GM12878 (cell line): ENCODE measurements around the gene CLIC6. TPM values are rescaled to one million over a fixed set of nuclear protein-coding genes. Genes with fewer than 3 reads are reported as not detected.

ENCODE experiments used
- ATAC-seq: fragments of 200-7000 bp; cut with Tn5 transposase; 3 replicates; pipeline ENCODE4 v1.9.1; 2020; ENCODE audit warnings: mild to moderate bottlenecking, moderate library complexity
- BruUV-seq: library from RNA; stranded (reverse); fragments of 400-500 nt; replicated peaks from 2 replicates; lab custom pipeline; 2021; lab: Mats Ljungman, UMichigan
- CTCF ChIA-PET: fragments of 300-600 bp; sonication (Branson Sonifier 250); formaldehyde crosslinking; extraction: SDS; loops from one replicate; lab custom pipeline; 2021; ENCODE audit warnings: inconsistent platforms; lab: Yijun Ruan, JAX
- POLR2A ChIA-PET: fragments of 350-600 bp; formaldehyde crosslinking; extraction: SDS; loops from one replicate; lab custom pipeline; 2021; ENCODE audit warnings: inconsistent platforms; lab: Charles Lee
- RAD21 ChIA-PET: fragments of 300-600 bp; sonication (Branson Sonifier 250); formaldehyde crosslinking; loops from one replicate; lab custom pipeline; 2023; ENCODE audit warnings: antibody characterized with exemption; ENCODE audit not compliant: unreplicated experiment; lab: Charles Lee
- SMC1A ChIA-PET: fragments of 300-600 bp; sonication (Branson Sonifier 250); formaldehyde crosslinking; loops from one replicate; lab custom pipeline; 2023; ENCODE audit not compliant: unreplicated experiment, uncharacterized antibody; lab: Charles Lee
- DNase-seq: peaks from one replicate; pipeline ENCODE4 v3.0.0-alpha.2; 2011; ENCODE audit warnings: low read depth, low spot score
- FAIRE-seq: peaks from 3 replicates; lab custom pipeline; 2011; peaks lifted over from hg19 to GRCh38; lab: Jason Lieb, UNC
- H2AFZ ChIP-seq: 2 replicates; pipeline ENCODE4 v1.6.0; 2011; ENCODE audit warnings: low read depth, low read length, control low read depth; ENCODE audit not compliant: control insufficient read depth
- H3K27ac ChIP-seq: 2 replicates; pipeline ENCODE4 v1.5.1; 2011; ENCODE audit warnings: control low read depth; ENCODE audit not compliant: control insufficient read depth, insufficient read depth
- H3K27me3 ChIP-seq, 2 experiments: replicated peaks in 1 of 2; 2 replicates each; pipeline versions ENCODE4 v1.6.0 to v1.6.1; 2011; ENCODE audit warnings: low read length in 1 of 2; ENCODE audit not compliant: control insufficient read depth in 2 of 2, insufficient read depth in 2 of 2
- H3K36me3 ChIP-seq, 2 experiments: 2 replicates each; pipeline ENCODE4 v1.5.1; 2011; ENCODE audit warnings: low read length in 1 of 2; ENCODE audit not compliant: control insufficient read depth in 2 of 2, insufficient read depth in 2 of 2
- H3K4me1 ChIP-seq: 2 replicates; pipeline ENCODE4 v1.6.1; 2011; ENCODE audit warnings: mild to moderate bottlenecking, low read length, moderate library complexity, mixed read lengths; ENCODE audit not compliant: control insufficient read depth, insufficient read depth
- H3K4me2 ChIP-seq: 2 replicates; pipeline ENCODE4 v1.6.0; 2011; ENCODE audit warnings: control low read depth; ENCODE audit not compliant: control insufficient read depth, insufficient read depth
- H3K4me3 ChIP-seq: fragments of 200-600 bp; sonication (generic); 2 replicates; pipeline ENCODE4 v1.5.1; 2016
- H3K79me2 ChIP-seq: 2 replicates; pipeline ENCODE4 v1.6.0; 2011; ENCODE audit warnings: low read length; ENCODE audit not compliant: control insufficient read depth, insufficient read depth
- H3K9ac ChIP-seq: 2 replicates; pipeline ENCODE4 v1.8.0; 2011; ENCODE audit warnings: low read length, control low read depth, mixed read lengths; ENCODE audit not compliant: control insufficient read depth, insufficient read depth
- H3K9me3 ChIP-seq: replicated peaks from 3 replicates; pipeline ENCODE4 v1.5.1; 2011; ENCODE audit warnings: mild to moderate bottlenecking, low read length; ENCODE audit not compliant: control insufficient read depth, insufficient read depth
- H4K20me1 ChIP-seq: 2 replicates; pipeline ENCODE4 v1.6.0; 2011; ENCODE audit not compliant: control insufficient read depth, insufficient read depth
- E2F4 ChIP-seq: IDR thresholded peaks from 2 replicates; pipeline ENCODE4 v1.6.1; 2012; ENCODE audit warnings: low read depth, low read length, improper control_type of control experiment
- FOS ChIP-seq: IDR thresholded peaks from 3 replicates; pipeline ENCODE4 v1.6.1; 2011; ENCODE audit warnings: borderline replicate concordance; ENCODE audit not compliant: insufficient read length; ENCODE audit errors: extremely low read depth
- NBN ChIP-seq: fragments of 450-650 bp; IDR thresholded peaks from 2 replicates; pipeline ENCODE4 v1.6.1; 2016
- NR2C2 ChIP-seq: IDR thresholded peaks from 2 replicates; pipeline ENCODE4 v1.6.1; 2011; ENCODE audit warnings: borderline replicate concordance, low read depth; ENCODE audit not compliant: control insufficient read depth, insufficient read length
- SIX5 ChIP-seq: IDR thresholded peaks from 2 replicates; pipeline ENCODE4 v1.6.1; 2011; ENCODE audit warnings: mild to moderate bottlenecking, low read depth, low read length, moderate library complexity; ENCODE audit not compliant: severe bottlenecking
- SREBF2 ChIP-seq: IDR thresholded peaks from 2 replicates; pipeline ENCODE4 v1.6.1; 2012; ENCODE audit warnings: mild to moderate bottlenecking, low read length
- TAF1 ChIP-seq: IDR thresholded peaks from 2 replicates; pipeline ENCODE4 v1.6.1; 2011; ENCODE audit warnings: mild to moderate bottlenecking, low read depth, low read length, borderline replicate concordance
- TCF7 ChIP-seq: IDR thresholded peaks from 2 replicates; pipeline ENCODE4 v1.6.1; 2014; ENCODE audit warnings: antibody characterized with exemption, borderline replicate concordance
- USF1 ChIP-seq: IDR thresholded peaks from 2 replicates; pipeline ENCODE4 v1.6.1; 2011; ENCODE audit warnings: borderline replicate concordance, low read depth, mild to moderate bottlenecking, moderate library complexity, mixed read lengths, low read length; ENCODE audit not compliant: insufficient read depth; ENCODE audit errors: extremely low read length
- YY1 ChIP-seq: IDR thresholded peaks from 2 replicates; pipeline ENCODE4 v1.6.1; 2011; ENCODE audit warnings: low read depth, mild to moderate bottlenecking, low read length
- ZBTB4 ChIP-seq: fragments of 450-650 bp; formaldehyde crosslinking; IDR thresholded peaks from 2 replicates; pipeline ENCODE4 v1.4.0; 2022; ENCODE audit warnings: mild to moderate bottlenecking, moderate library complexity
- ZBTB40 ChIP-seq: fragments of 450-650 bp; IDR thresholded peaks from 2 replicates; pipeline ENCODE4 v1.6.1; 2016; ENCODE audit warnings: mild to moderate bottlenecking, moderate library complexity, borderline replicate concordance
- whole genome bisulfite sequencing: methylation state at CpG from one replicate; pipeline ENCODE4 v1.1.6; 2016; ENCODE audit warnings: low lambda C conversion rate; ENCODE audit not compliant: insufficient replicate concordance, insufficient coverage; ENCODE audit errors: missing lambda C conversion rate; 5-methylcytosine and 5-hydroxymethylcytosine counted together
- in situ Hi-C: fragments of 300-500 bp; cut with MboI; formaldehyde crosslinking; loops from 9 replicates; pipeline ENCODE4 v1.14.3; 2018; ENCODE audit warnings: mixed read lengths
- intact Hi-C: fragments of 100-400 bp; cut with micrococcal nuclease; formaldehyde crosslinking; loops from one replicate; pipeline ENCODE4 v1.14.2; 2022; ENCODE audit not compliant: unreplicated experiment
- polyA plus RNA-seq, 11 experiments: library from polyadenylated mRNA; depleted of rRNA in 4 of 11; unstranded in 6 of 11; stranded (reverse) in 5 of 11; fragments of >200 nt; fragmentation: Nextera tagmentation in 4 of 11; fragmentation: Illumina TruSeq in 1 of 11; extraction: Ambion mirVana in 4 of 11; extraction: Trizol in 1 of 11; gene quantifications; 1 replicate in 1 of 11; 2 replicates in 10 of 11; pipeline versions ENCODE4 v1.2.1 to v1.2.3, GENCODE V29; 2011 to 2016; ENCODE audit warnings: inconsistent platforms in 2 of 11, missing spikeins in 2 of 11, low read depth in 1 of 11
- total RNA-seq, 4 experiments: library from RNA; depleted of rRNA in 3 of 4; stranded (reverse); fragments of >200 nt in 3 of 4; fragmentation: Illumina TruSeq in 1 of 4; extraction: Trizol in 1 of 4; gene quantifications; 2 replicates each; pipeline versions ENCODE4 v1.2.1 to v1.2.3, GENCODE V29; 2013 to 2021

Gene CLIC6
- total and polyA plus RNA-seq, 10 of the 15 experiments (the other 5 are each of a cell fraction or from before 2014, with no cell fraction given): 5.7 to 34.1 (median 11.2) TPM

GRCh38 chr21:34761758-34762330 is 93.0 kb downstream of the CLIC6 start (continued):
- TF ChIP-seq ZBTB4 (CRISPR knock-in tag) (no peak), FOS (no peak), NR2C2 (no peak)

- FAIRE-seq (no peak), DNase-seq (no peak), ATAC-seq (no peak)
- Histone ChIP-seq H4K20me1 (no peaks in the 10 kb centered on the region), H3K27me3 (0 out of 4 replicates have a peak, but pooled peaks cover 0 to 2% of the 10 kb centered on the region in 2 experiments), H2AFZ (no peak overlapping the region), H3K36me3 (no peaks in the 10 kb centered on the region), H3K4me2 (no peak overlapping the region), H3K9me3 (no peaks in the 10 kb centered on the region; the same call in 2 of the 3 replicates), H3K4me1 (no peaks in the 10 kb centered on the region), H3K4me3 (no peak overlapping the region), H3K79me2 (no peaks in the 10 kb centered on the region), H3K9ac (no peak overlapping the region), H3K27ac (no peak overlapping the region)
- ChIA-PET RAD21 (no interaction called here), POLR2A (no interaction called here), SMC1A (no interaction called here), CTCF (interaction anchor here (2.9 kb wide), 1 partner anchor 17 kb away, joined by 14 read pairs; no protein-coding TSS in a partner anchor)
- intact Hi-C loops (no loop called here), in situ Hi-C loops (no loop called here)
- BruUV-seq: no TSS peak
- WGBS: 100% methylated on average over 1 of the region's 1 CpG
- no peak for TF ChIP-seq YY1
- no peak for TF ChIP-seq NBN
- TF ChIP-seq E2F4: no peak
- TF ChIP-seq SREBF2: no peak
- no peak for TF ChIP-seq SIX5
- no peak for TF ChIP-seq TCF7
- TF ChIP-seq TAF1: no peak
- TF ChIP-seq ZBTB40: no peak
- no peak for TF ChIP-seq USF1
These were observed 94.0 kb downstream of the CLIC6 start for GRCh38 chr21:34762786-34763185.
